Endometrial microvascular endothelial cells (primary cell): ENCODE measurements around the gene TOPORS. TPM values are rescaled to one million over a fixed set of nuclear protein-coding genes. Genes with fewer than 3 reads are reported as not detected.
"Not testable (repeated sequence)": the region's sequence is repeated elsewhere in the genome, so short reads cannot be mapped to it uniquely, and the experiment has no call there.

Experiments
- in situ Hi-C: cut with HindIII; loops from 2 replicates; pipeline ENCODE4 v1.10.0; 2017; ENCODE audit warnings: low sequenced_read_pairs, low pct_unique_long_range_greater_than_20kb; ENCODE audit errors: inconsistent ontology term
- total RNA-seq: library from RNA; depleted of rRNA; stranded (reverse); fragments of >200 nt; gene quantifications from one replicate; pipeline ENCODE4 v1.2.3, GENCODE V29; 2015; ENCODE audit errors: inconsistent ontology term

TOPORS gene
- total RNA-seq, 1 donor from 2014 or later: 16.5 TPM

- in situ Hi-C loops: no loop called here
These were observed 19.8 kb upstream of the TOPORS start for GRCh38 chr9:32571969-32572899.

- in situ Hi-C loops: no loop called here
These were observed 17.9 kb upstream of the TOPORS start for GRCh38 chr9:32570262-32570661.

- in situ Hi-C loops: no loop called here
These were observed 14.4 kb upstream of the TOPORS start for GRCh38 chr9:32566770-32567169.

GRCh38 chr9:32565967-32566366 is 13.6 kb upstream of the TOPORS start:
- in situ Hi-C loops: no loop called here

- in situ Hi-C loops: no loop called here
These were observed 6.1 kb upstream of the TOPORS start for GRCh38 chr9:32558408-32558934.

- in situ Hi-C loops: no loop called here
These were observed 2.2 kb upstream of the TOPORS start for GRCh38 chr9:32554591-32554990.

GRCh38 chr9:32554107-32554506 is 1.7 kb upstream of the TOPORS start:
- in situ Hi-C loops: no loop called here

- in situ Hi-C loops: no loop called here
These were observed 922 bp downstream of the TOPORS start for GRCh38 chr9:32551276-32552051.

- in situ Hi-C loops: no loop called here
These were observed 1.7 kb downstream of the TOPORS start for GRCh38 chr9:32550562-32551275.

- in situ Hi-C loops: no loop called here
These were observed 2.2 kb downstream of the TOPORS start for GRCh38 chr9:32550150-32550561.

GRCh38 chr9:32548213-32548612 is 4.2 kb downstream of the TOPORS start:
- in situ Hi-C loops: not testable (repeated sequence)

GRCh38 chr9:32545884-32546283 is 6.5 kb downstream of the TOPORS start:
- in situ Hi-C loops: no loop called here

- in situ Hi-C loops: no loop called here
These were observed 9.3 kb downstream of the TOPORS start for GRCh38 chr9:32543047-32543446.

- in situ Hi-C loops: no loop called here
These were observed 18.6 kb downstream of the TOPORS start for GRCh38 chr9:32533816-32534215.

- in situ Hi-C loops: no loop called here
These were observed 19.1 kb downstream of the TOPORS start for GRCh38 chr9:32533336-32533735.

- in situ Hi-C loops: no loop called here
These were observed 25.7 kb downstream of the TOPORS start for GRCh38 chr9:32526707-32527048.

GRCh38 chr9:32526041-32526706 is 26.2 kb downstream of the TOPORS start, which contains the start of gene RIGI:
Gene RIGI, minus strand, starts transcription at chr9:32526196. Its CDS starts 30 bp downstream, at chr9:32526166.
- in situ Hi-C loops: no loop called here

- in situ Hi-C loops: no loop called here
These were observed 26.7 kb downstream of the TOPORS start for GRCh38 chr9:32525709-32526030.
